ENCODE measurements around the gene SPTBN4.
"Not testable (repeated sequence)": the region's sequence is repeated elsewhere in the genome, so short reads cannot be mapped to it uniquely, and the experiment has no call there.

DNA sequence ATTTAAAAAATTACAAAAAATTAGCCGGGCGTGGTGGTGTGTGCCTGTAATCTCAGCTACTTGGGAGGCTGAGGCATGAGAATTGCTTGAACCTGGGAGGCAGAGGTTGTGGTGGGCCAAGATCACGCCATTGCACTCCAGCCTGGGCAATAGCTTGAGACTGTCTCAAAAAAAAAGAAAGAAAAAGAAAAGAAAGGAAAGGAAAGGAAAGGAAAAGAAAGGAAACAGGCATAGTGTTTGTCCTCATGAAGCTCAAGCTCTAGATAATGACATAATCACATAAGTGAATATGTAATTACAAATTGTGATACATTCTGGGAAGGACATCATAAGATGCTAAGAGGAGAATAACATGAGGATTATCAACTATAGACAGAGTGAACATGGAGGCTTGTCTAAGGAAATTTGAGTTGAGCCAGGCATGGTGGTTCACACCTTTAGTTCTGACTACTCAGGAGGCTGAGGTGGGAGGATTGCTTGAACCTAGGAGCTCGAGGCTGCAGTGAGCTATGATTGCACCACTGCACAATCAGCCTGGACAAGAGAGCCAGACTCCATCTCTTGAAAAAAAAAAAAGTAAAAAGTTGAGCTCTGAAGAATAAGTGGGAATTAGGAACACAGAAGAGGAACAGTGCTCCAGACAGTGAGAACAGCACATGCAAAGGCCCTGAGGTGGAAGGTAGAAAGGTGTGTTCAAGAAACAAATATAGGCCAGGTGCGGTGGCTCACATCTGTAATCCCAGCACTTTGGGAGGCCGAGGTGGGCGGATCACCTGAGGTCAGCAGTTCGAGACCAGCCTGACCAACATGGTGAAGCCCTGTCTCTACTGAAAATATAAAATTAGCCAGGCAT lies 34.1 kb downstream of the SPTBN4 start:
- TF ChIP-seq, protein P1, sequence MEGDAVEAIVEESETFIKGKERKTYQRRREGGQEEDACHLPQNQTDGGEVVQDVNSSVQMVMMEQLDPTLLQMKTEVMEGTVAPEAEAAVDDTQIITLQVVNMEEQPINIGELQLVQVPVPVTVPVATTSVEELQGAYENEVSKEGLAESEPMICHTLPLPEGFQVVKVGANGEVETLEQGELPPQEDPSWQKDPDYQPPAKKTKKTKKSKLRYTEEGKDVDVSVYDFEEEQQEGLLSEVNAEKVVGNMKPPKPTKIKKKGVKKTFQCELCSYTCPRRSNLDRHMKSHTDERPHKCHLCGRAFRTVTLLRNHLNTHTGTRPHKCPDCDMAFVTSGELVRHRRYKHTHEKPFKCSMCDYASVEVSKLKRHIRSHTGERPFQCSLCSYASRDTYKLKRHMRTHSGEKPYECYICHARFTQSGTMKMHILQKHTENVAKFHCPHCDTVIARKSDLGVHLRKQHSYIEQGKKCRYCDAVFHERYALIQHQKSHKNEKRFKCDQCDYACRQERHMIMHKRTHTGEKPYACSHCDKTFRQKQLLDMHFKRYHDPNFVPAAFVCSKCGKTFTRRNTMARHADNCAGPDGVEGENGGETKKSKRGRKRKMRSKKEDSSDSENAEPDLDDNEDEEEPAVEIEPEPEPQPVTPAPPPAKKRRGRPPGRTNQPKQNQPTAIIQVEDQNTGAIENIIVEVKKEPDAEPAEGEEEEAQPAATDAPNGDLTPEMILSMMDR (IDR thresholded peaks at IDR 0.05): not testable (repeated sequence)
- not testable (repeated sequence) for TF ChIP-seq POLR2A (IDR thresholded peaks at IDR 0.05)

All from body of pancreas (tissue), 4 donors.